HepG2 (cell line): ENCODE results near the gene DCUN1D4. TPM values are rescaled to one million over a fixed set of nuclear protein-coding genes. Genes with fewer than 3 reads are reported as not detected.

ENCODE experiments used
- ARID3A ChIP-seq: IDR thresholded peaks from 2 replicates; pipeline ENCODE4 v1.6.1; 2012; ENCODE audit warnings: low read depth, low read length, improper control_type of control experiment
- ERF ChIP-seq: IDR thresholded peaks from 2 replicates; pipeline ENCODE4 v1.6.1; 2018; ENCODE audit warnings: missing biosample characterization, missing genetic modification reagents
- HINFP ChIP-seq: sonication (generic); formaldehyde crosslinking; IDR thresholded peaks from 2 replicates; pipeline ENCODE4 v1.4.0; 2020; ENCODE audit warnings: low read depth, mild to moderate bottlenecking, missing genetic modification reagents
- HNF4G ChIP-seq, 2 experiments: sonication (generic) in 1 of 2; formaldehyde crosslinking in 1 of 2; IDR thresholded peaks; 2 replicates each; pipeline versions ENCODE4 v1.4.0 to v1.6.1; 2011 to 2020; ENCODE audit warnings: borderline replicate concordance in 2 of 2, low read depth in 2 of 2, mild to moderate bottlenecking in 2 of 2, low read length in 1 of 2, missing genetic modification reagents in 1 of 2, moderate library complexity in 1 of 2
- JUN ChIP-seq: sonication (generic); formaldehyde crosslinking; IDR thresholded peaks from 2 replicates; pipeline ENCODE4 v1.4.0; 2020; ENCODE audit warnings: mild to moderate bottlenecking, missing genetic modification reagents
- MATR3 ChIP-seq: sonication (generic); formaldehyde crosslinking; IDR thresholded peaks from 2 replicates; pipeline ENCODE4 v1.4.0; 2020; ENCODE audit warnings: missing genetic modification reagents
- MIER3 ChIP-seq: IDR thresholded peaks from 2 replicates; pipeline ENCODE4 v1.6.1; 2016; ENCODE audit warnings: missing compliant biosample characterization, borderline replicate concordance
- PREB ChIP-seq: sonication (generic); formaldehyde crosslinking; IDR thresholded peaks from 2 replicates; pipeline ENCODE4 v1.4.0; 2020; ENCODE audit warnings: missing genetic modification reagents
- SNAPC2 ChIP-seq: sonication (generic); formaldehyde crosslinking; IDR thresholded peaks from 2 replicates; pipeline ENCODE4 v1.8.1; 2022; ENCODE audit warnings: mild to moderate bottlenecking, missing genetic modification reagents
- THAP11 ChIP-seq: IDR thresholded peaks from 2 replicates; pipeline ENCODE4 v1.6.1; 2016; ENCODE audit warnings: missing biosample characterization, missing genetic modification reagents
- TMF1 ChIP-seq: sonication (generic); formaldehyde crosslinking; IDR thresholded peaks from 2 replicates; pipeline ENCODE4 v1.8.1; 2022; ENCODE audit warnings: low read depth, missing genetic modification reagents
- ZFP82 ChIP-seq: sonication (generic); formaldehyde crosslinking; IDR thresholded peaks from 2 replicates; pipeline ENCODE4 v1.5.1; 2020; ENCODE audit warnings: mild to moderate bottlenecking, missing genetic modification reagents, borderline replicate concordance
- ZNF441 ChIP-seq: sonication (generic); formaldehyde crosslinking; IDR thresholded peaks from 2 replicates; pipeline ENCODE4 v1.7.0; 2021; ENCODE audit warnings: missing genetic modification reagents, borderline replicate concordance
- ZNF543 ChIP-seq: sonication (generic); formaldehyde crosslinking; IDR thresholded peaks from 2 replicates; pipeline ENCODE4 v1.4.0; 2020; ENCODE audit warnings: mild to moderate bottlenecking, missing genetic modification reagents
- ZNF609 ChIP-seq: sonication (generic); formaldehyde crosslinking; IDR thresholded peaks from 2 replicates; pipeline ENCODE4 v1.4.0; 2020; ENCODE audit warnings: mild to moderate bottlenecking, missing genetic modification reagents, borderline replicate concordance
- ZSCAN21 ChIP-seq: sonication (generic); formaldehyde crosslinking; IDR thresholded peaks from 2 replicates; pipeline ENCODE4 v1.8.0; 2022; ENCODE audit warnings: mild to moderate bottlenecking, missing genetic modification reagents, moderate library complexity, borderline replicate concordance
- ZSCAN22 ChIP-seq: sonication (generic); formaldehyde crosslinking; IDR thresholded peaks from 2 replicates; pipeline ENCODE4 v1.4.0; 2020; ENCODE audit warnings: mild to moderate bottlenecking, missing genetic modification reagents
- ZSCAN5A ChIP-seq: sonication (generic); formaldehyde crosslinking; IDR thresholded peaks from 2 replicates; pipeline ENCODE4 v1.8.0; 2022; ENCODE audit warnings: mild to moderate bottlenecking, missing genetic modification reagents, borderline replicate concordance
- polyA plus RNA-seq, 8 experiments: library from polyadenylated mRNA; depleted of rRNA in 3 of 8; stranded (reverse) in 7 of 8; unstranded in 1 of 8; fragments of >200 nt; fragmentation: Illumina TruSeq in 4 of 8; extraction: Trizol in 4 of 8; gene quantifications; 2 replicates each; pipeline versions ENCODE4 v1.2.1 to v1.2.3, GENCODE V29; 2011 to 2016; ENCODE audit warnings: low read depth in 4 of 8, missing spikeins in 1 of 8, mixed read lengths in 1 of 8; ENCODE audit not compliant: insufficient read depth in 1 of 8
- total RNA-seq, 5 experiments: library from RNA; depleted of rRNA; stranded (reverse); fragments of >200 nt; fragmentation: Illumina TruSeq; extraction: Trizol; gene quantifications; 2 replicates each; pipeline ENCODE4 v1.2.3, GENCODE V29; 2016; ENCODE audit warnings: low read depth in 1 of 5

Gene DCUN1D4
- total and polyA plus RNA-seq, 2 of the 13 experiments (the other 11 are each of a cell fraction or from before 2014, with no cell fraction given), result 27.9 to 44.4 TPM

GRCh38 chr4:51842554-51843308, at the start of gene DCUN1D4 (continued):
- 0 out of 2 replicates have a peak, but pooled peaks have one; percentile 45 for TF ChIP-seq ZSCAN5A (CRISPR knock-in tag)
- TF ChIP-seq ARID3A, result no peak
- TF ChIP-seq THAP11 (CRISPR knock-in tag), result peak; percentile 87
- TF ChIP-seq ZFP82 (CRISPR knock-in tag), result no peak
- TF ChIP-seq MIER3 (CRISPR knock-in tag), result 0 out of 2 replicates have a peak, but pooled peaks have one; percentile 34
- no peak for TF ChIP-seq ZNF441 (CRISPR knock-in tag)
- TF ChIP-seq ZNF609, result no peak
- TF ChIP-seq ERF, result no peak
- TF ChIP-seq SNAPC2, result no peak
- no peak for TF ChIP-seq ZNF543
- TF ChIP-seq ZSCAN22 (CRISPR knock-in tag), result no peak
- no peak for TF ChIP-seq TMF1
- TF ChIP-seq ZSCAN21 (CRISPR knock-in tag), result no peak
- no peak for TF ChIP-seq HNF4G (IDR thresholded peaks at IDR 0.05; ENCODE audit: borderline replicate concordance, low read depth, low read length)
- no peak for TF ChIP-seq HNF4G (CRISPR knock-in tag; IDR thresholded peaks at IDR 0.05; ENCODE audit: borderline replicate concordance, low read depth)
- no peak for TF ChIP-seq PREB
- no peak for TF ChIP-seq JUN (CRISPR knock-in tag)
- no peak for TF ChIP-seq HINFP (CRISPR knock-in tag)
- no peak for TF ChIP-seq MATR3 (CRISPR knock-in tag)
